A204.1 (cell line): Measurements from ENCODE around the gene CAPN13.

ENCODE experiments used
- FAIRE-seq: peaks from 2 replicates; lab custom pipeline; 2012; peaks lifted over from hg19 to GRCh38; lab: Jason Lieb, UNC

The CAPN13 gene

DNA sequence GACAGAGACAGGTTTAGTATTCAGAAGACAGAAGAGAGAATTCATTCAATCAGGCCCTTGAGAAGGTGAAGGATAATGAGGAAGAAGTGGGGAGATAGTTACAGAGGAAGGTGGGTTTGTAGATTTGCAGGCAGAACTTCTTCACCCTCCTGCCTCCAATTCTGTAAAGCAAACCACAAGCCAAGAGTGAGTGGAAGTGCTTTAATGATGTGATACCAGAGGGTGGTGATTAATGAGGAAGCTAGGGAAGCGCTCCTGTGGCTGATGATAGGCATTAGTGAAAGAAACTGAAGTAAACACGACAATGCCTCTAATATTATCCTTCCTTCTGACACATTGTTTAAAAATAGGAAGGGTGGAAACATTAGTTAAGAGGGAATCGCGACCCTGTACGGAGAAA is 78.2 kb downstream of the CAPN13 start:
- no peak for FAIRE-seq

DNA sequence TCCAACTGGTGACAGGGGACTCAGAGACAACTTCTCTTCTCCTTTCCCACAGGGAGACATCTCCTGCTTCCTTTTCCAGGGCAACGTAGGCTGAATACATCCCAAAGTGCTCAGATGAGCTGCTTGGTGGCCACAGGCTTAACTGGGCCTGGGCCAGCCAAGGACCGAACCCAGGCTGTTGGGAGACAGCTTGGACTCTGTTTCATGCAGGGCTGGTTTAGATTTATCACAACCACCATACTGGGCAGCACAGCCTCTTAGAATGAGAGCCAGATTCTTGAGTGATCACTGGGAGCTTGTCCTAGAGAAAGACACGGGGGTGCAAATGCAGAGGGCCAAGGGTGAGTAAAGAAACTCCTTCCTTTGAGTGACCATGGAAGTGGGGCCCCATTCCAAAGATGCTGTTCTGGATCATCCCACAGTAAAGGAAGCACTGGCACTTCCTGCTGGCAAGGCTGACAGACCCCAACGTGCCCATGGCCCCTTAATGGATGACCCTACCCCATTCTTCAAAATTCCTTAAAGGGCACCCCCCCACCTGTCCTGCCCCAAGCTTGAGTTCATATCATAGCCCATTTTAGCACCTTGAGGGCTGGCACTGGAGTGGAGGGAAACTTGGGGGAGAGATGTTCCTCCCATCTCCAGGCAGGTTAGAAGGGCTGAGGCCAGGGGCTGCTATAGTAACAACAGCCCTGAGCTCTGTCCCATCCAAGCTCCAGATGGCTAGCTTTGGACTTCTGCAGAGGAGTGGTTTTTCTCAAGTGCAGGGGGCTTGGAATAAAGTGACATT is 84.1 kb downstream of the CAPN13 start:
- no peak for FAIRE-seq

DNA sequence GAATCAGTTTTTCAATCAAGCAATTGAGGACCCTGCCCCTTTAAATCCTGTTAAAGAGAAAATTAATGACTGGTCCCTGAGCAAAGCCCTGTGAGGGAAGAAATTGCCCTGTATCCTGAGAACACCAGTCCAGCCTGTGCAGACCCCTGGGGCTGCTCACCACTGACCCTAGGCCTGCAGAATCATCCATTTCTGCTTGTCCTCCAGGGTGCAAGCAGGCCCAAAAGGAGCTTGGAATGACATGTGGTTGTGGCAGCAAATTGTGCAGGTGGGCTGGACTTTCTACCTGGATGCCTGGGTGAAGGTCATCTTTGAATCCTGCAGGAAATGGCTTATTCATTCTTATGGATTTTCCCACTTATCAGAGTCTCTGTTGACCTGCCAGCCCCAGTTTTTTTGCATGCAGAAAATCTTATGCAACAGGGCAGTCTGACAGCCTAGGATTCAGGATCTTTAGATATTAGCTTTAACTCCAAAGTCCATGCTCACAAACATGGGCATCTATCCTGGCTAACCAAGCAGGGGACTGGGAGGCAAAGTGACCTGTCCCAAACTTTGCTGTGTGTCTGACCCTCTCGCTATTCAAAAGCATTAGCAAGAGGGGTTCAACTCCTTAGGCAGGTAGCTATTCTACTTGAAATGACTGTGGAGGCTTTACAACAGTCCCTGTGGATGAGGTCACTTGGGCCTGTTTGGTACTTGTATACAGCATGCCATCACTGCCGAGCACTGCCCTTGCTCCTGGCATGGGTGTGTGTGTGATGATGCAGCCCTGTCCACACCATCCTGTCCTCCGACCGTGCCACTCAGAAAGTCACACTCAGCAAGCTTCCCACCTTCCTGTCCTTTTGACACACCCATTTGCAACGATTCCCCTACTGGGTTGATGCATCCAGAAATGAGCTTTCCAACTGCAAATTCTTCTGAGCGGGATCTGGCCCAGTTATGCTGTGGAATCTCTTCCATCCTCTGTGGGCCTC is 85.3 kb downstream of the CAPN13 start:
- FAIRE-seq: no peak

DNA sequence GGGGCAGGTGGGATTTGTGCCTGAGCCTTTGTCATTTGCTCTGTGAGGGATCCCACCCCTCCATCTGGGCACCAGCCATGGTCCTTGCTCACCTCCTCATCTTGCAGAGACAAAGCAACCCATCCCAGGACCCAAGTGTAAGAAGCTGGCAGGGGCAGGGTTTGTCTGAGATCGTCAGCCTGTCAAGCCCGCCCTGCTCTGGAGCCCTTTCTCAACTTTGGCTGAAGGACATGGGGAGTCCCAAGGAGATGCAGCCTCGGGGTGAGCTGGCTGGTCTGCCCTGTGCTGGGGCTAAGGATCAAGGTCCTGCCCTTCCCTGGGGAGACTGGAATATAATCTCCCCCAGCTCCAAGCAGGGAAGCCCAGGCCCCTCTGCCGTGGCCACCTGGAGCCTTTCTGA is 86.0 kb downstream of the CAPN13 start:
- FAIRE-seq: no peak

DNA sequence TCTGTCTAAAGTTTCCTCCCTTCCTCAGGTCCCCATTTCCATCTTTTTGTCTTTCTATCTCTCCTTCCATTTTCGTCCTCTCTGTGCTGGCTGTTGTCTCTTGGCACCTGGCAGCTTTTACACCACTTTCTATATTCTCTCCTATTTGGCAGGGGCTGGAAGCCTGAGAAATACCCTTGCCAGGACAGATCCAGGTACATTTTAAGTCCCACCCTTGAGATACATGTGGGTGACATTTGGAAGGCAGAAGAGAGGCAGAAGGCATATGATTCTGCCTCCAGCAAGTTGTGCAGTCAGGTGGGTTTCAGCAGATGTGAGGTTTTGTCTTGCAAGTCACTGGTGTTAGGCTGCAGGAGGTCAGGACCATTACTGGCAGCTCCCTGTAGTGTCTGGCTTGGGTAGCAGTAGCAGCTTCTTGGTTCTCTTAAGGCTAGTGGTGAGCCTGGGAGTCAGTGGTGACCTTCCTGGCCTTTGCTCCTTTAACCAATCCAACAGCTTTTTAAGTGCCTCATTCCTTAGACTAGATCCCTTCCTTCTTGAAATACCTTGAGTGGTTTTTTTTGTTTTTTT is 90.1 kb downstream of the CAPN13 start:
- FAIRE-seq: no peak

DNA sequence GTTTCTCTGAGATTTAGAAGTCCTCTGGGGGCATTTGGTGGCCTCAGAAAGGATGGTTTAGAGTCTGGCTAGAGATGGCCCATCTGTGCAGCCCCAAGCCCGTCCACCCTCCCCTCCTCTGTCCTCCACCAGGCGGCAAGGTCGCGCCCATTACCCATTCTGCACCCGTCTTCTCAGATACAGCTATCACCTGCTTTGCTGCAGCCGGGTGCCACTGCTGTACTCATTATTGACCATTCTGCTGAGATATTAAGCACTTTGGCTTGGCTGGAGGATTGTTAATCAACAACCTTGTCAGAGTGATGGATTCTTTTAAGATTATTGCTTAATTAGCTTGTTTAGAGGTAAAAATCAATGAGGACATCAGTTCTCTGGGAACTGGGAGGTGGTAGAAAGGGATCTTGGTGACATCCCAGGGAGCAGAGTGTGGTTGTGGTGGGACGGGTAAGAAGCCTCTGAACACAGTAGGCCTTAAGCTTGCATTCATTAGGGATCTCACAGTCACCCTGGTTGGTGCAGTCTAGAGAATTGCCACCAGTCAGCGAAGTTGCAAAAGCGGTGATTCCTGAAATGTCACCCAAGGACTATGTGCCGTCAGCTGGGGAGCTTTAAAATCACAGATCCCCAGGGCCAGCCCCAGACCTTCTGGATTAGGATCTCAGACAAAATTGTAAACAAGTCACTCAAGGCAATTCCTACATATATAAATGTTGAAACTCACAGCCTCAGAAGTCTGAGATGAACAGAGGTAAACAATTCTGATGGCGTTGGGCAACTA is 90.9 kb downstream of the CAPN13 start:
- FAIRE-seq: no peak

DNA sequence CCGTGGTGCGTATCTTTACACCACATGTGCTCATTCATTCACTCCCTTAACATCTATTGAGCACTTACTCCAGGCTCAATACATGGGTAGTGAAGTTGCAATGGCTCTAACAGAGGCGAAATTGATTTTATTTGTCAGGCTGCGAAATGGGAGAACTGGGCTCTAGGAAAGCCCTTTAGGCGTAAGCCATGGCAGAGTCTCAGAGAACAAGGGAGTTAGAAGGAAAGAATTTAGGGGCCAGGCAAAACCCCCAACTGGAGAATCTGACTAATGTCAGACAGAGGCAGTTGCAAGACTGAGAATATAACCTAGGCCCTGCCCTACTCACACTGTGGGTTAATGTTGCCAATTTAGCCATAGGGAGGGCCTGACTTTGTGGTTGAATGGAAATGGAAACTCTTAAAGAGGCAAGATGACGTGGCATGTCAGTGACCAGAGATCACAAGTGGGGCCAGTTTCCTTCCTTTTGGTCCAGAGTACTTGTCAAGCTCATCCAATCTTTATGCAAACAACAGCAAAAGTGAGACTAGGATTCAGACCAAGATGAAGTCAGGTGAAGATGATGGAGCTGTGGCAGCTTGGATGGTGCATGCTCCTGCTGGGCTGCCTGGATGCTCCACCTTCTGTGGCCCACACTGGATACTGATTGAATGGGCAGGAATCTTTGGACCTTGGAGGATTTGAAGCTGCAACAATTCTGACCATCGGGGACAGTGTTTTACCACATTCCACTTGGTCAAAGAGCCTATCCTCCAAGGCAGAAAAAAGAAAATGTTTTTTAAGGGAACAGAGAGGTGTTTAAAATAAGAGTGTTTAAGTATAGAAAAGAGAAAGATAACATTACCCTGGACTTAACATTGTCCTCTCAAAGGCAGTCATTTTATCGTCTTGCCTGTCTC is 92.2 kb downstream of the CAPN13 start:
- FAIRE-seq: no peak

DNA sequence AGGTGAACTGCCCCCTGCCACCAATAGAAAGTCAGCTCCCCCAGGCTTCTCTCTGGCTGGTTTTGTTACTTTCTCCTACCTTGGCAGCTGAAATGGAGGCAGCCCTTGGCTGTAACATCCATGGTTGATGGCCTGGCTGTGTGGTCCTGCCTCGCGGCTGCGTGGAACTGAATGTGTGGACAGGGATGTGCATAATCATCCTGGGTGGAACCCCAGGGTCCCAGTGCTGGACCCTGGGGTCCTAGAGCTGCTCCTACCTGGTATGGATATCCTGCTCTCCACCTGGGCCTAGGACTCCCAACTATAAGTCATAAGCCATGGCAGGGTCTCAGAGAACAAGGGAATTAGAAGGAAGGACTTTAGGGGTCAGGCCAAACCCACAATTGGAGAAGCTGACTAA is 93.5 kb downstream of the CAPN13 start:
- no peak for FAIRE-seq

DNA sequence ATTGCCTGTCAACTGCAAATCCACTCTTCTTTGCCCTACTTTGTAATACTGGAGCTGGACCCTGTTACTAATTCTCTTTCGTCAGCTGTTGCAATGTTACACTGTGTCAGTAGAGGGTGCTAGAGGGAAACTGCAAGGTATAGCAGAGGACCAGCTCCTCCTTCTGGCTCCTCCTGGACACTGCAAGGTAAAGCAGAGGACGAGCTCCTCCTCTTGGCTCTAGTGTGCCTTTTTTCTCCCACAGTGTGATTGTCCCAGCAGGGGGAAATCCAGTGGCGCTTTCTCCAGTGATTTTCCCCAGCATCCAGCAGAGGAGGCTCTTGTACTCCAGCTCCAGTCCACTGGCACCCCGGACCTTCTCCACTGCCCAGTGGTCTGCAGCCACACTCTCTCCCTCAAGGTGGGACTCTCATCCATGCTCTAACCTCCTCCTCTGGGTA is 95.6 kb downstream of the CAPN13 start:
- no peak for FAIRE-seq

DNA sequence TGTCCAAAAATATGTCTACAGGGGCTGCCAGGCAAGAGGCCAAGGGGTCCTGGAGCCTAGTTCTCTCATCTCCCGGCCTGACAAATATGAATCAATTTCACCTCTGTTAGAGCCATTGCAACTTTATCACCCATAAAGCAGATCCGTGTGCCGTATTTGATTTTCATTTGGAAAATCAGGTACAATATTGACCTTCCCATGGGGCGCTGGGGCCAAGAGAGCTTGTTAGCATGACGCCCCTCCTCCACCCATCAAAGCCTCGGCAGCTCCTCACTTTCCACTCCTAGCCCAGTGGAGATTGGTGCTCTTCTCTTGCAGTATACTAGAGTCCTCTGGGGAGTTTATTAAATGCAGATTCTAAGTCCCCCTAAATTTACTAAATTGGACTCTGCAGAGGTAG is 96.8 kb downstream of the CAPN13 start:
- FAIRE-seq: no peak

DNA sequence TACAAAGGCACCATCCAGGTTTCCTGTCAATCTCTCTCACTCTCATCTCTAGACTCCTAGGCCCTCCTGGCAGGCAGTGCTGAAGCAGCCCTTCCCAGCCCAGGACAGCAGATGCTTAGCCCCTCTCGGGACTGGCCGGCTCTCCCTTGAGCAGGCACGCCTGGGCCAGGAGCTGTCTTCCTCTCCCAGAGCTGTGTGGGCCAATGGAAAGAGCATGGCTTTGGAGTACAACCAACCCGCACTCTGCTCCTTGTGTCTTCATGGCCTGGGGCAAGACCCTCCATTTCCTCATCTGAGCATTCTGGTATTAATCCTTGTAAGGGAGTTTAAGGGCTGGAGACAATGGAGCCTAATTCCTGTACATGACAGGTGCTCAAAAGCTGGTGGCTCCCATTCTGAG is 97.2 kb downstream of the CAPN13 start:
- FAIRE-seq: no peak

DNA sequence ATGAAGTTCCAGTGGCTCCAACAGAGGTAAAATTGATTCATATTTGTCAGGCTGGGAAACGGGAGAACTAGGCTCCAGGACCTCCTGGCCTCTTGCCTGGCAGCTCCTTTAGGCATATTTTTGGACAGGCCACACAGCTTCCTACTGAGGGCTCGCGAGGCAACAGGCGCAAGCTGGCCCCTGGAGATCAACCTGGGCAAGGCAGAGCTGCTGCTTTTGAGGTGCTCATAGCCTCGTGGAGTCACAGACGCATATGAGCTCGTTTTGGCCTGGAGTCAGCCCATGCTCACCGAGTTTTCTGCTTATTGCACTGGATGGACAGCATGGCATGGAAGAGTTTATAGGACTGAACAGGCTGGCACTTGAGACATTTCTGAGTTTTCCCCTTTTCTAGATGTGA is 97.7 kb downstream of the CAPN13 start:
- FAIRE-seq: no peak

DNA sequence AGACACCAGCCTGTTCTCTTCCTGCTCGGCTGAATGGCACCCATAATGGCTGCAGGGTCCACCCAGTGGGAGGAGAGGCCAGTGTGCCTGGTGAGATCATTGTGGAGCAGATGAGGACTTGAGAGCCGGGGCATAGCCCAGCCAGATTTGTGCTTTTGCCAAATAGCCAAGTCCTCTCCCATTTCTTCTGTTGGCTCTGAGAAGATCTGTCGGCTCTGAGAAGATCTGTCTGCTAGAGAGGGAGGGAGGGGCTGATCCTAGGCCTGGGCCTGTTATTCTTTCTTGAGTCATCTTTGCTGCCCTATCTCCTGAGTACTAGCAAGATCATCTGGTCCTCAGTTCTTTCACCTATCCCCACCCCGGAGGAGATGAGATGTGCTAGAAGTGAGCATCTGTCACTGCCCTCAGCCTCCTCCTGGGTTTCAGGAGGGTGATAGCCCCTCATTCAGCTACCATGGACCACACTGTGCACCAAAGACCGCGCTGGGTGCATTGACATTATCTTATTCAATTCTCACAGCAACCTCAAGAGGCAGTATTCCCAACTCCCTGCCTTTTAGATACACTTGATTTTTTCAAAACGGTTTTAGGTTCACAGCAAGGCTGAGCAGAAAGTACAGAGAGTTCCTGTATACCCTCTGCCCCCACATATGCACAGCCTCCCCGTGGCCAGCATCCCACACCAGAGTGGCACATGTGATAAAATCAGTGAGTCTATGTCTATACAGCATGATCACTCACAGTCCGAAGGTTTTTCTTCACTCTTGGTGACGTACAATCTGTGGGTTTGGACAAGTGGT is 98.6 kb downstream of the CAPN13 start:
- FAIRE-seq: no peak

DNA sequence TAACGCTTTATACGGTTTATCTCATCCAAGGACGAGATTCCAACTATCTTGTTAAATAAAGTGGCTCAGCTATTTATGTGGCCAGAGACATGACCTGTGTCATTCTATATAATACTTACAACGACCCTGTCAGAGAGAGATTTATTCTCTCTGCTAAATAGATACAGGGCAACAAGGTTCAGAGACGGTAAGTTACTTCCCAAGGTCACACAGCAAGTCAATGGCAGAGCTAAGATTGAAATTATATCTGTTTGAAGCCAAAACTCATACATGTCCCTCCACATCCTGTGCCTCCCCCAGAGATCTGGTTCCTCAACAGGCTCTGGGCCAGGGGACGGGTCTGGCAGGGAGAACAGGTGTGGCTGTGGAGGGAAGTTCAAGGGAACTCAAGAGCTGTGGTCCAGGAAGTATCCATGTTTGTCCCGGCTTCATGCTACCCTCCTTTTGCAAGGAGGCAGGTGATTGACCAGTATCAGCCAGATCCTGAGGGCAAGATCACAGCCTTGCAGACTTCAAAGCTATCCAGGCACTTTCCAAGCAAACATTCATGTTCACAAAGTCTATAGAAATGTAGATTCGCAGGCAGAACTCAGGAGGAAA is 99.8 kb downstream of the CAPN13 start:
- no peak for FAIRE-seq

DNA sequence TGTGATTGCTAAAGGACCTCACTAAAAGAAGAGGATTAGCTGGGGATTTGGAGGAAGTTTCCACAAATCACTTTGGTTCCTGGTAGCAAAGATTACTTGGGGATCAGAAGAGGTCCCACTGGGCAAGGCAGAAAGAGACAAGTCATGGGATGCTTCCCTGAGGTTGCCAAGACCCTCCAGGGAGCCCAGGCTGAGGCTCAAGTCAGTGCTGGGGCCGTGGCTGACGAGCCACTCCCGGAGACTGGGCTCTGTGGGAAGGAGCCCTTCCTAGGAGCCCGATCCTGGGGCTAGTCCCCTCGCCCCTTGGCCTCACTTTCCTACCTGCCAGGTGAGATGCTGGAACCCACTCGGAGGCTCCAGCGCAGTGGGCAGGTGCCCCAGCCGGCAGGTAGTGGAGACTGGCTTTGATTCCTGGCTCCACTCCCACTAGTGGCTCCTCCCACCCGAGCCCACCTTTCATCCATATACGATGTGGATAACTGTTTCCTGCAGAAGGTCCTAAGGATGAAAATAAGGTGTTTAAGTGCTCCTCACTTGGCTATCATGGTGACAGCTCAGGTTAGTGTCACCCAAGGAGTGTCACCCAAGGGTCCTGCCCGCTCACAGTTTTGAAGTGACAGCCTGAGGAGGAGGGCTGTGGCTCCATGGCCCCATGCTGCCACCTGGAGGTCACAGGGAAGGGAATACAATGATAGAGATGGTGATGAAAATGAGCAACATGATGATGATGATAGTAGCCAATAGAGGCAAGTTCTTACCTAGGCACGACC is 100.5 kb downstream of the CAPN13 start:
- FAIRE-seq: no peak

DNA sequence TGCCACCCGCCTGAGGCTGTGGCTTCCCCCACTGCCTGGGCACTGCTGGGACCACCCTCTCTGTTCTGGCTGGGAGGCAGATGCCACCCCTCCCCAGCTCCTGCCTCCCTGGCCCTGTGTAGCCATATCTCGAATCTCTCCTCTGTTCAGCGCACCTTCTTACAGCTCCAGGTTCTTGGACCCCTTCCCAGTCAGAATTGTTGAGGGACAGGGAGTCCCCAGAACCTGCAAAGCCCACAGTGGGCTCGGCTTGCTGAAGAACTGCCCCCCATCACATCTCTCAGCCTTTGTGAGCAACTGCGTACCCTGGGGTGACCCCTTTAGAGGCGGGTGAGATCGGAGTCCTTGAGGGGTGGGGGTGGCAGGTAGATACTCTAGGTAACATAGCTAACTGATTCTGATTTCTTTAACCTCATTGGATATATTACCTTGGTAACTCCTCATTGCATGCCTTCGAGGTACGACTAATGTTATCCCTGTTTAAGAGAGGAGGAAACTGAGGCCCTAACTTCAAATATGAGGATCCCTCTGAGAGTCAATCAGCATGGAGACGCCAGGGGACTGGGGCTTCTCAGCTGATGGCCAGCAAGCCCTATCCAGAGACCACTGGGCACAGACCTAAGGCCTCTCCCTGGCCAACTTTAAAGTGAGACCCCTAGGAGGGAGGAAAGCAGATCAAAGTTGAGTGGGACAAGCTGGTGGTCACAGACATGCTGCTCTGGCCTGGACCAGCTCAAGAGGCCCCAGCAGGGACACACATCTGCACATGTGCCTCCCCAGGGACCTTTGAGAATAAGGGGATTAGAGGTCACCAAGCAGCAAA is 101.3 kb downstream of the CAPN13 start:
- no peak for FAIRE-seq

DNA sequence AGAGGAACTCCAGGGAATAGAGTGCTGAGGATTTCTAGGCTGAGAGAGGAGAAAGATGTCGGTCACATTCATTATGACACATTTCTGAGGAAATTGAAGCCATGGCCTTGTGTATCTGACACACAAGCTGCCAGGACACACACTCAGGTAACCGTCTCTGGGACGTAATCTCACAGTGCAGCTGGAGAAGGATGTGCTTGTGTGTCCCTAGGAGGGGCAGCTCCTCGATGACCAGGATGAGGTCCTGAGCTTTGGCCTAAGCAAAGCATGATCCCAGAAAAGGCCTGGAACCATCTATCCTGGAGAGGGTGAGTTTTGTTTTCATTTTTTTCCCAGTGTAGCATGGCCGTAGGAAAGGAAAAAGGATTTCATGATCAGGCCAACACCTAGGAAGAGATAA is 102.2 kb downstream of the CAPN13 start:
- FAIRE-seq: no peak
